Astrocyte of the cerebellum (primary cell): ENCODE measurements around the gene TNIK.

Experiments used
- DNase-seq: peaks from one replicate; pipeline ENCODE4 v3.0.0-alpha.2; 2011; ENCODE audit warnings: low read depth
- H3K4me3 ChIP-seq: 2 replicates; pipeline ENCODE4 v1.5.1; 2011; ENCODE audit warnings: mild to moderate bottlenecking, low read depth, low read length, moderate library complexity
- CTCF ChIP-seq: IDR thresholded peaks from 2 replicates; pipeline ENCODE4 v1.5.1; 2012; ENCODE audit warnings: low read length, low read depth, moderate library complexity, mild to moderate bottlenecking; ENCODE audit errors: missing control alignments
- in situ Hi-C: cut with HindIII; loops from 2 replicates; pipeline ENCODE4 v1.10.0; 2017; ENCODE audit warnings: low sequenced_read_pairs

TNIK gene

GRCh38 chr3:171163101-171164066 lies 296.8 kb downstream of the TNIK start:
- no peak for DNase-seq
- in situ Hi-C loops, result no loop called here

GRCh38 chr3:171160325-171160724 lies 299.9 kb downstream of the TNIK start:
- no peak overlapping the region for H3K4me3 ChIP-seq
- DNase-seq, result no peak
- in situ Hi-C loops, result no loop called here
- TF ChIP-seq CTCF, result no peak

More at GRCh38 chr3:171163101-171164066, 296.8 kb downstream of the TNIK start:
- H3K4me3 ChIP-seq, result no peak overlapping the region
- peak; percentile 28 for TF ChIP-seq CTCF

- in situ Hi-C loops, result no loop called here
- no peak for TF ChIP-seq CTCF
These were observed 300.4 kb downstream of the TNIK start for GRCh38 chr3:171159822-171160157.

DNA sequence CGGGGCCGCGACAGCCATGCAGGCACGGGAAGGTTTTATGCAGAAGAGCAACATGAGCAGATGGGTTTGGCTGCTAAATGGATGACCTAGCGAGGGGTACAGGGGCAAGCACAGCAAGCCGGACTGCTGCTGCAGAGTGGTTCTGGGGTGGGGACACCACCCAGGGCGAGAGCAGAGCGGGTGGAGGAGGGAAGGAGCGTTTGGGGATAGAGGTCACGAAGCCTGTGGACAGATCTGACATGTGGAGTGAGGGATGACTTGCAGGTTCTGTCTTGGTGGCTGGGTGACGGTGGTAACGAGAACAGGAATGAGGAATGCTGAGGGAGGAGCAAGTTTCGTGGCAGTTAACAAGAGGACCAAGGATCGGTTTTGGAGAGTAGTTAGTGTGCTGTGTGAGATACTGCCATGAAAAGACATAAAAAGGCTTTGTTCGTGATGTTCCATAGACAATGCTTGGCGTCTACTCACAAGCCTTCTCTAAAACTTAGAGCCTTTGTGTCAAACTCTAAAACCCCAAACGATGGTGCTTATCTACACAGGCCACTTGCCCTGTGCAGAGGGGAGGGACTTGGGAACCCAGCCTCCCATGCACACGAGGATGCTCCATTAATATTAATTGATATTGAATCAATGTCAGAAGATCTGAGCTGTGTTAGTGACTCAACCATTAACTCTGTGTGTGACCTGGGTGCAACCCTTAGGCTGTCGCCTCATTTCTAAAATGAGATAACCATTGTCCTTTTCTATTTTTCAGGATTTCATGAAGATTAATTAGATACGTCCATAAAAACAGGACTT lies 301.0 kb downstream of the TNIK start:
- no peak for DNase-seq
- H3K4me3 ChIP-seq, result no peak overlapping the region
- in situ Hi-C loops, result no loop called here
- no peak for TF ChIP-seq CTCF

More at GRCh38 chr3:171159822-171160157, 300.4 kb downstream of the TNIK start:
- DNase-seq, result no peak
- no peak overlapping the region for H3K4me3 ChIP-seq

- no peak for TF ChIP-seq CTCF
- in situ Hi-C loops, result no loop called here
- no peak overlapping the region for H3K4me3 ChIP-seq
- no peak for DNase-seq
These were observed 302.2 kb downstream of the TNIK start for GRCh38 chr3:171157980-171158379.

GRCh38 chr3:171157286-171157685 lies 302.9 kb downstream of the TNIK start:
- no peak overlapping the region for H3K4me3 ChIP-seq
- in situ Hi-C loops, result no loop called here
- no peak for DNase-seq
- TF ChIP-seq CTCF, result no peak
